Measurements from ENCODE around the gene MYO5C.

Gene MYO5C

DNA sequence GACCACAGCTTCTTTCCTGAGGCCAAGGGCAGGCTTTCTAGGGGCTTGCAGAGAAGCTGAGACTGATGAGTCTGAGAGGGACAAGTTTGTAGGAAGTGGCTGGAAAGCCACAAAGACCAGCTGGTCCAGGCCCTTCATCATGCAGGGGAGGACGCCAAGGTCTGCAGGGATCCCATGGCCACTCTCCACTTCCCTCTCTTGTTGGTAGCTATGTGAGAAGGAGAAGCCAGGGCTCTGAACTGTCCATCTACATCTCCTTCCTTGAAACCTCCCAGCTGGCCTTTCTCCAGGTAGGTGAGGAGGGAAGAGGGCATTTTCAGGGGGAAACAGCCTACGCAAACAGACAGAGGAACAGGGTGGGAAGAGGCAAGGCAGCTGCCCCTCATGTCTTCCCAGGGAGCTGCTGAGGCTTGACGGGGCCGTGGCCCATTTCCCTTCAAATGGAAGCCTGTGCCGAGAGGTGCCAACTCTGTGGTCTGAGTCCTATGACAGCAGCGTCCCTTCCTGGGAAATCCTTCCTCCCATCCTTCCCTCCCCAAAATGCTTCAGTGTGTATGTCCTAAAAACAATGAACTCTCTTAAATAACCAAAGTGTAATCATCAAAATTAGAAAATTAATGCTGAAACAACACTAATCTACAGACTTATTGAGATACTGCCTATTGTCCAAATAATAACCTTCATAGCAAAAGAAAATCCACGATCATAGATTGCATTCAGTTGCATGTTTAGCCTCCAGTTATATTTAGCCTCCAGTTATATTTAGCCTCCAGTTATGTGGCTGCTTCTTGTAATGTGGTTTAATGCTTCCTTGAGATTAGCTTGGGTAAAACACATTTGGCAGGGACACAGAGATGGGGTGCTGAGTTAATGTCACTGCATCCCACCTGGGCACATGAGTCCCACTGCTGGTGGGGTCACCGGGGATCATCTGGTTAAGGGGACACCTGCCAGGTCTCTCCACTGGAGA is 140.4 kb downstream of the MYO5C start:
- no peak overlapping the region for H3K27ac ChIP-seq
- DNase-seq (ENCODE audit: low read depth, low spot score): no peak

DNA sequence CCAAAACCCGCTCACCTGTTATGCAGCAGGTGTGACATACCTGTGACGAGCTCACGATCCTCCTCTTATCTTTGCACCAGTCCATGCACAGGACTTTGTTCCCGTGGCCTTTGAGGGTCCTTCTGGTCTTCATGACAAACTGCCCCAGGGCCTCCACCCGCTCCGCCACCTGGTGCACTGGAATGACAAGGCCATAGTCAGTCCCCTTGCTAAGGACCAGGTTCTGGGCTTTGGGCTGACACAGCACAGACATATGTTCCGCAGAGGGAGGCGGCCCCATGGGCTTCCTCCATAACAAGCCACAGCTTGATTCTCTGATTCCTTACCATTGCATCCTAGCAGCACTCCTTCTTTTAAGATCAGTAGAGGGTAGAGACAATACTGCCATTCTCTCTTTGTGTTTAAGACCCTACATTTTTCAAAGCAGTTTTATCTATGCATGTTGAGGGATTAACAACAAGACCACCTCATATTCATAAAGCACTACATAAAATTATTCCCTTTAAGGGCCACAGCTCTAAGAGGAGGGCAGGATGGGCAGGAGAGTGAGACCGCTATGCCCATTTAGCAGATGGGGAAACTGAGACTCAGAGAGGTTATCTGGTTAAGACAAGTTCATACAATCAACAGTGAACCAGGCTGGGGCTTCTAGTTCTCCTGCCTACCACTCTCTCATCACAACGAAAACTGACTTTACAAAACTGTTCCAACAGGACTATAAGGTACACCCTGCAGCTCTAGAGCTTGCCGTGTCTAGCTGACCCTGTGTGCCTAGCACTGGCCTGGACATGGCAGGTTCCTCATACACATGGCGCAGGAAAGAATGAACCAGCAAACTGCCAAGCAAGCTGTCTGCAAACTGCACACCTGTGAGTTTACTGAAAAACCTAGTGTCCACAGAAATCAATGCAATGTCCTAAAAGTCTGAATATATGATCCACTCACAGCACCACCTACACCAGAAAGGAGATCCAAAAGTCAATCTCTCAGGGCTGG is 141.4 kb downstream of the MYO5C start:
- DNase-seq (ENCODE audit: low read depth, low spot score): no peak
- H3K27ac ChIP-seq: no peak overlapping the region

DNA sequence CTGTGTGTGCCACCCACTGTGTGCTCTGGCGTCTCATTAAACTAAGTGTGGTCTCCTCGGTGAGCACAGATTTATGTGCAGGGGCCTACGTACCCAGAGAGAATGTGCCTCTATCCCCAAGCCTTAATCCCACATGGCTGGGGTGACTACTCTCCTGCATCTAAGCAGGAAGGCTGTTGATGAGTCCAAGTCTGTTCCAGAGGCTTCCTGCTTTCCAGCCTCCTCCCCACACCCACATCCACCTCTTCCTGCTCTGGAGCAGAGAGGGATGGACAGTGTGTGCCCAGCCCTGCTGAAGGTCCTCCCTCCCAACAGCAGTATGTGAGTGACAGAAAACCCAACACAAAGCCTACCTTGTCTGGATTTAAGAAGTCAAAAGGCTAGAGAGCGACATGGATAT is 144.3 kb downstream of the MYO5C start:
- no peak for DNase-seq (ENCODE audit: low read depth, low spot score)

DNA sequence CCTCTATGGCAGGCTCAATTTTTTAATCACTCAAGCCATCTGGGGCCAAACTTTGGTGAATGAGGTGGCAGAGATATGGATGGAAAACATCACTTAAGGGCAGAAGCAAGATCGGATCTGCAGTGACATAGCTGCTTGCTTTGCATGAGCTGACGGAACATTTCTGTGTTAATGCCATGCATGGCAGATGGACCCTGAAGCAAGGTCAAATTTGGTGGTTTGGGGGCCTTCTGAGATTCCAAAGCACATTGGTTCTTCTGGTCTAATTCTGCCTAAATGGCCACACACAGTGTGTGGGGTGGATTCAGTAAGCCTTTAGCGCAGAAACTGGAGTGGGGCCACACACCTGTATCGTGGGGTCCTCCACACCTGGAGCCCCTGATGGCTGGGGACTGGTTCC is 144.7 kb downstream of the MYO5C start:
- DNase-seq (ENCODE audit: low read depth, low spot score): no peak
- no peak overlapping the region for H3K27ac ChIP-seq

More for the DNA sequence above, 144.3 kb downstream of the MYO5C start:
- H3K27ac ChIP-seq: no peak overlapping the region

DNA sequence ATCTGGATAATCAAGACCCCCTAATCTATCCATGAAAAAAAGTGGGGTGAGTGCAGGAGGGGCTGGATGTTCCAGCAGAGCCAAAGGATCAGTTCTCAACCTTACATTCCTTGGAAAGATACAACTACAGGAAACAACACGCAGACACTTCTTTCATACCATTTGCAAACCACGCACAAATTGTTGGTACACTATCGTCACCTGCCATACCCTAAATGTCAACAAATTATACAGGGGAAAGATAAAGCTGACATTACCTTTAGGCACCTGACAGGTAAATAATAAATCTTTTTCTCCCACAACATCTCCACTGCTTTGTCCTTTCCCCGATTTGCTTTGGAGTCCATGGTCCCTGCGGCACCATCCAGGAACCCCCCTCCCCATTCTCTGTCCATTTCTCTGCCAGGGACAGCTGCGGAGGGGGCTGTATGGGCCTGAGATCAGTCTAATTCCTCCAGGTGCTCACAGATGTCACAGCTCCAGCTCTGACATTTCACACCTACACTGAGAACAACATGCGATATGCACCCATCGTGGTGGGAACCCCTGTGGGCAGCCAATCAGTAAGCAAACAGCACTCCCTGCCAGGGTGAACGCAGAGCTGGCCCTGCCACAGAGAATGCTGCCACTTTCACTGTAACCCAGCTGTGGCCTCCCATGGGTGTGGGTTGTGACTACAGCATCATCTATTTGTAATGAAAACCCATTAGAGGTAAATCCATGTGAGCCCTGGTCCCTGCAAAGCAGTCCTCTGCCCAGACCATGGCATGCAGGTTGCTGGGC is 145.4 kb downstream of the MYO5C start:
- DNase-seq (ENCODE audit: low read depth, low spot score): no peak
- H3K27ac ChIP-seq: no peak overlapping the region

DNA sequence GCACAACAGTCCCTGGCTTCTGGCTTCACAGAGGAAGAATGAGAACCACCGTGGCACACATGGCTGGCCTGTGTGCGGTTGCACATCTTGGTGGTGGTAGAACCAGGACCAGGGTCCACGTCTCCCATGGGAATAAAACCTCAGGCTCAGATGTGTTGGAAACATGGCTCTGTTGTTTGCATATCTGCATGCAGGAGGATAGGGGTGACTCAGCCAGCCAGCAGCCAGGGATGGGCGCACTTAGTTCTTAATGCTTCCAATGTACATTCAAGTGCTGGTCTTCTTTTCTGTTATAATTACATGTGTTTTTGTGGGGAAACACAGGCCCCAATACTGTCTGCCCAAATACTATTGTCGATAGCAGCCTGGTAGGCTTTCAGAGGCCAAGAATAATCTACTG is 147.2 kb downstream of the MYO5C start:
- H3K27ac ChIP-seq: no peak overlapping the region
- no peak for DNase-seq (ENCODE audit: low read depth, low spot score)

DNA sequence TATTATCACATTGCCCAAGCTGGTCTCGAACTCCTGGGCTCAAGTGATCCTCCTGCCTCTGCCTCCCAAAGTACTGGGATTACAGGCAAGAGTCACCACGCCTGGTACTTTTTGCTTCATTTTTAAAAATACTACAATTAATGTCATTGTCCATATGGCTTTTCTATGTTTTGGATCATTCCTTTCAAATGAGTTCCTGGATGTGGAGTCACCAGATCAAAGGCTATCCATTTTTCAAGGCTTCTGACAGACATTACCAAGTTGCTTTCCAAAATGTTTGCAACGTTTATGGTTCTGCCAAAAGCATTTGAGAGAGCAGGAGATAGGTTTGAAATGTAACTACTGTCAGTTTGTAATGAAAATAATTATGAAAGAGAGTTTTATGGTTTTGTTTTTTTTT is 148.8 kb downstream of the MYO5C start:
- no peak overlapping the region for H3K27ac ChIP-seq
- DNase-seq (ENCODE audit: low read depth, low spot score): no peak

DNA sequence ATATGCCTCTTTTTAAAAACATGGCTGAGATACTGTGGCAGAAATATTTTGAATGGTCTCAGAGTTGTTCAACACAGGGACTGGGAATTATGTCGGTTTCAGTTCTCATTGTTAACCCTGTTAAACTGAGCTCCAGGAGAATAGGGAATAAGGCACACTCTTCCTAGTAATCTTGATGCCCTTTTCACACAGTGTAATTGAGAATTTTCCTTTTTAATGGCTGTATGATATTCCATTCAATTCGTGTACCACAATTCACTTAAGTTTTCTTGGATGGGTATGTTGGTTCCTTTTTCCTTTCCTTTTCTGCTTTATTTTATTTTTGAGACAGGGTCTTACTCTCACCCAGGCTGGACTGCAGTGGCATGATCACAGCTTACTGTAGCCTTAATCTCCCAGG is 149.3 kb downstream of the MYO5C start:
- H3K27ac ChIP-seq: no peak overlapping the region
- no peak for DNase-seq (ENCODE audit: low read depth, low spot score)

DNA sequence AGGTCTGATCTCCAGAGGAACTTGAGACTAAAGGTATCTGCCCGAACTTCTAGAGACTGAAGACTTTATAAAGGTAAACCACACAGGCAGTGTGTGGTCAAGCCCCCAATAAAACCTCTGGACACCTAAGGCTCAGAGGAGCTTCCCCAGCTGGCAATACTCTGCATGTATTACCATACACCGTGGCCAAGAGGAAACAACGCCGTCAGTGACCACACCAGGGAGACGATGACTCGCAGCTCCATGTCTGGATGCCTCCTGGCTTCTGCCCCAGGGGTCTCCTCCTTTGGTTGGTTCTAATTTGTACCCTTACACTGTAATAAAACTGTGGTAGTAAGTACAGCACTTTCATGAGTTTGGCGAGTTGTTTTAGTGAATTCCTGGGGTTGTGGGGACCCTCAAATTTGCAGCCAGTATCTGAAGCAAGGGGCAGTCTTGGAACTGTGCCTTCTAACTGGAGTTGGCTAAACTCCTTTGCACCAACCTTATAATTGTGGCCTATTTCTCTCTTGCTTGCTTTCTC is 150.9 kb downstream of the MYO5C start:
- DNase-seq (ENCODE audit: low read depth, low spot score): no peak
- H3K27ac ChIP-seq: peak overlapping the region; percentile 20

DNA sequence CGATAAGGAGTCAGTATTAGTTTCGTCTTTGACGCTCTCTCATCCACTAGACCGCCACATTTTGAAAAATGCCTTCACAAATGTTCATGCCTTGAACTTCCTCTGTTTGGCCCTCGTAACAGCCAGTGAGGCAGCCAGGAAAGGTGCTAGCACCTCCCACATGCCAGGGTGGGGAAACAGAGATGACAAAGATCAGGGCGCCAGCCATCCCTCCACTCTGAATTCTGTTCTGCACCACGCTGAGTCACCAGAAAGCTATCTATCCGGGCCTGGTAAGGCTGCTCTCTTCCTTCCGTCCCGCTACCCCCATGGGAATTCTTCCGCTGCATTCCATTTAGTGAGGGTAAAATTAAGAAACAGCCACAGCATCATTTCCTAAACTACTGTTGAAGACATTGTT is 151.7 kb downstream of the MYO5C start:
- H3K27ac ChIP-seq: peak overlapping the region; percentile 20
- DNase-seq (ENCODE audit: low read depth, low spot score): no peak
